ENCODE measurements around the gene NRG2. TPM values are rescaled to one million over a fixed set of nuclear protein-coding genes. Genes with fewer than 3 reads are reported as not detected.

Gene NRG2
- total RNA-seq, 2 donors from 2014 or later: 5.6 to 6.5 TPM

DNA sequence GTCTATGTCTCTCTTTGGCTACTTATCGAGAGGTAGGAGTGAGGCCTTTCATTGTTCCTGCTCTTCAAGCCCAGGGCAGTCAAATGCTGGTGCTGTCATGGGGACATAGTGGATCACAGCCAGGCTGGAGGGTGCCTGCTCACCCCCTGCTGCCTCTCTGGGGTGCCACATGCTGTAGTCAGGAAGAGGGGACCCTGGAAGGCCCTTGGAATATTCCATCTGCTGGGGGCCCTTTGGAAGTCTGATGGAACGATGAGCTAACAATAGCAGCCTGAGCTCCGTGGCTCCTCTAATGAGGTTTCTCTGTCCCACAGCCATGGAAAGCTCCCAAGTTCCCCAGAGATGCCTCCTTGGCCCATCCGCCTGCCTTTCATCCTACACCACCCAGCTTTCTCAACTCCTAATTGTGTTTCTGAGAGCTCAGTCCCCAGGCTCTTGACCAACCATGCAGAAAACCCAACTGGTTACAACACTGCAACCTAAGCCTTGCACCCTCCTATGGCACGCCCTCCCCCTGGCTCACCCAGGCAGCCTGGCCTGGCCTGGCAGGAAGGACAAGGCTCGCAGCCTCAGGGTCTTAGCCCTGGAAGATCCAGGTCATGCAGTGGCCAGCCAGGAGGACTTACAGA lies 91.7 kb downstream of the NRG2 start:
- Histone ChIP-seq H3K27ac (no peak overlapping the region), H3K27me3 (no peaks in the 10 kb centered on the region), H3K36me3 (replicated peaks in 1 of 2; ENCODE audit: insufficient read depth in 1 of 2, low read depth in 2 of 2) (no peaks in the 10 kb centered on the region), H3K9me3 (no peaks in the 10 kb centered on the region), H3K4me3 (no peak overlapping the region), H3K4me1 (no peaks in the 10 kb centered on the region)
- ATAC-seq (no peak), DNase-seq (no peak)
- no peak for TF ChIP-seq POLR2A (IDR thresholded peaks at IDR 0.05)
- TF ChIP-seq, protein P1, sequence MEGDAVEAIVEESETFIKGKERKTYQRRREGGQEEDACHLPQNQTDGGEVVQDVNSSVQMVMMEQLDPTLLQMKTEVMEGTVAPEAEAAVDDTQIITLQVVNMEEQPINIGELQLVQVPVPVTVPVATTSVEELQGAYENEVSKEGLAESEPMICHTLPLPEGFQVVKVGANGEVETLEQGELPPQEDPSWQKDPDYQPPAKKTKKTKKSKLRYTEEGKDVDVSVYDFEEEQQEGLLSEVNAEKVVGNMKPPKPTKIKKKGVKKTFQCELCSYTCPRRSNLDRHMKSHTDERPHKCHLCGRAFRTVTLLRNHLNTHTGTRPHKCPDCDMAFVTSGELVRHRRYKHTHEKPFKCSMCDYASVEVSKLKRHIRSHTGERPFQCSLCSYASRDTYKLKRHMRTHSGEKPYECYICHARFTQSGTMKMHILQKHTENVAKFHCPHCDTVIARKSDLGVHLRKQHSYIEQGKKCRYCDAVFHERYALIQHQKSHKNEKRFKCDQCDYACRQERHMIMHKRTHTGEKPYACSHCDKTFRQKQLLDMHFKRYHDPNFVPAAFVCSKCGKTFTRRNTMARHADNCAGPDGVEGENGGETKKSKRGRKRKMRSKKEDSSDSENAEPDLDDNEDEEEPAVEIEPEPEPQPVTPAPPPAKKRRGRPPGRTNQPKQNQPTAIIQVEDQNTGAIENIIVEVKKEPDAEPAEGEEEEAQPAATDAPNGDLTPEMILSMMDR (IDR thresholded peaks at IDR 0.05): no peak
- WGBS, 2 donors: 96 to 98% methylated on average over 4 to 6 of the region's 6 CpGs
- intact Hi-C loops (cut with DNase I): no loop called here

DNA sequence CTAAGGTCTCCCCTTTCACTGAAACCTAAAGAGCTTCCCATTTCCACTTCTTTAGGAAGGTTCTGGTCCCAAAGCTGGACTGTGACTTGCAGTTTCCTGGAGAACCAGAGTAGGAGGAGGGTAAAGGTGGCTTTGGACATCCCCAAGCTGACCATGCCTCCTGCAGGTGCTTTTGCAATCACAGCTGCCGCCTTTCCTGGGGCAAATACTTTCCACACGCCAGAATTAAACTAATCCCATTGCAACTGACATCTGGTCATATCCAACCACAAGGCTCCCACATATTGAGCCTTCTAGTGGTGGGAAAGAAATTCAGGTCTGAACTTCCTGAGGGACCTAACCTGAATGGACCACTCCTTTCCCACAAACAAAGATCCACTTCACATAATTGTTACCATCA lies 92.7 kb downstream of the NRG2 start:
- DNase-seq (no peak), ATAC-seq (no peak)
- Histone ChIP-seq H3K27ac (no peak overlapping the region), H3K27me3 (no peaks in the 10 kb centered on the region), H3K9me3 (no peaks in the 10 kb centered on the region), H3K4me1 (no peaks in the 10 kb centered on the region), H3K36me3 (replicated peaks in 1 of 2; ENCODE audit: insufficient read depth in 1 of 2, low read depth in 2 of 2) (no peaks in the 10 kb centered on the region), H3K4me3 (no peak overlapping the region)
- no peak for TF ChIP-seq POLR2A (IDR thresholded peaks at IDR 0.05)
- TF ChIP-seq, protein P1 (IDR thresholded peaks at IDR 0.05): no peak
- WGBS, 2 donors: 71 to 78% methylated on average over 2 of the region's 2 CpGs
- intact Hi-C loops (cut with DNase I): no loop called here

DNA sequence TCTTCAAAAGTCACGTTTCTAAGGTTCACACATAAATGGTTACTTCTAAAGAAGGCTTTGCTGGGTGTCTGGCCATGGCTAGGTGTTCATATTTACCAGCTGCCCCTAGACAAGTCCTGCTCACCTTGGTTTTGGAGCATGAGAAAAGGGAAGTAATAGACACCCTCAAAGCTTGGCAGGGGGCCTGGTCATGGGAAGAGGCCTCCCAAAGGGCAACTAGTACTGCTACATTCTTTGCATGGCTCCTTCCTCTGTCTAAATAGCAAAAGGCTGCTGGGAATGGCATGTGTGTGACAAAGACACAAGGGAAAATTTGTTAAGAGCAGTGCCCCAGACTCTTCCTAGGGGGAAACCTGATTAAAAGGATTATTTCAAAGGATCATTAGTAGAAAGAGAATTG lies 93.4 kb downstream of the NRG2 start:
- 71 to 82% methylated on average over 1 of the region's 1 CpG for WGBS, 2 donors
- H3K4me1 ChIP-seq: no peaks in the 10 kb centered on the region
- intact Hi-C loops (cut with DNase I): no loop called here
- TF ChIP-seq, protein P1 (IDR thresholded peaks at IDR 0.05): no peak
- TF ChIP-seq POLR2A (IDR thresholded peaks at IDR 0.05): no peak
- H3K27ac ChIP-seq: no peak overlapping the region
- no peaks in the 10 kb centered on the region for H3K27me3 ChIP-seq
- DNase-seq (peak in 2 of 4 donors; percentile 20 to 23), ATAC-seq (no peak)
- no peaks in the 10 kb centered on the region for H3K36me3 ChIP-seq (replicated peaks in 1 of 2; ENCODE audit: insufficient read depth in 1 of 2, low read depth in 2 of 2)
- H3K4me3 ChIP-seq: no peak overlapping the region
- H3K9me3 ChIP-seq: no peaks in the 10 kb centered on the region

DNA sequence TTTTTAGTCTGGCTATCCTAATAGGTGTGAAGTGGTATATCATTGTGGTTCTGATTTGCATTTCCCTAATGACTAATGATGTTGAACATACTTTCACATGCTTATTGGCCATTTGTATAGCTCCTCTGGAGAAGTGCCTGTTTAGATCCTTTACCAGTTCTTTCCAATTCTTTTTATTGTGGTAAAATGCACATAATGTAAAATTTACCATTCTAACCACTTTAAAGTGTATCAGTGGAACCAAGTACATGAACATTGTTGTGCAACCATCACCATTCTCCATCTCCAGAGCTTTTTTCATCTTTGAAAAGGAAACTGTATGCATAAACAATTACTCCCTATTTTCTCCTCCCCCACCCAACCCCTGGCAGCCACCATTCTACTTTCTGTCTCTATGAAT lies 95.4 kb downstream of the NRG2 start:
- H3K4me3 ChIP-seq: no peak overlapping the region
- H3K36me3 ChIP-seq (replicated peaks in 1 of 2; ENCODE audit: insufficient read depth in 1 of 2, low read depth in 2 of 2): no peaks in the 10 kb centered on the region
- intact Hi-C loops (cut with DNase I): no loop called here
- H3K27ac ChIP-seq: no peak overlapping the region
- no peak for ATAC-seq
- no peak for DNase-seq
- TF ChIP-seq, protein P1 (IDR thresholded peaks at IDR 0.05): no peak
- no peak for TF ChIP-seq POLR2A (IDR thresholded peaks at IDR 0.05)
- peaks cover 0 to 5% (median 0%) of the 10 kb centered on the region in 3 donors for H3K9me3 ChIP-seq
- no peaks in the 10 kb centered on the region for H3K27me3 ChIP-seq
- H3K4me1 ChIP-seq: no peaks in the 10 kb centered on the region

DNA sequence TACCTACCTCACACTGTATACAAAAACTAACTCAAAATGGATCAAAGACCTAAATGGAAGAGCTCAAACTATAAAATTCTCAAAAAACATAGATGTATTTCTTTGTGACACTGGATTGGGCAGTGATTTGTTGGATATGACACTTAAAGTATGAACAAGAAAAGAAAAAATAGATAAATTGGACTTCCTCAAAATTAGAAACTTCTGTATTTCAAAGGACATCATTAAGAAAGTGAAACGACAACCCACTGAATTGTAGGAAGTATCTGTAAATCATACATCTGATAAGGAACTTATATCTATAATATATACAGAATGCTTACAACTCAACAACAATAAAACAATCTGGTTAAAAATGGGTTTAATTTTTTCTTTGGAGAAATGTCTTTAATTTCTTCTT lies 96.7 kb downstream of the NRG2 start:
- no peak overlapping the region for H3K27ac ChIP-seq
- peaks cover 0 to 12% (median 0%) of the 10 kb centered on the region in 3 donors for H3K9me3 ChIP-seq
- WGBS, 2 donors: 57 to 71% methylated on average over 1 of the region's 1 CpG
- intact Hi-C loops (cut with DNase I): no loop called here
- no peaks in the 10 kb centered on the region for H3K36me3 ChIP-seq (replicated peaks in 1 of 2; ENCODE audit: insufficient read depth in 1 of 2, low read depth in 2 of 2)
- no peaks in the 10 kb centered on the region for H3K27me3 ChIP-seq
- no peak overlapping the region for H3K4me3 ChIP-seq
- no peaks in the 10 kb centered on the region for H3K4me1 ChIP-seq
- no peak for TF ChIP-seq POLR2A (IDR thresholded peaks at IDR 0.05)
- TF ChIP-seq, protein P1 (IDR thresholded peaks at IDR 0.05): no peak
- ATAC-seq: no peak
- no peak for DNase-seq

Measured in body of pancreas (tissue), 4 donors.